DOHH2 (cell line): ENCODE measurements around the gene KRT15.

Source experiments
- EZH2phosphoT487 ChIP-seq: fragments of 200-600 bp; sonication (generic); IDR thresholded peaks from 2 replicates; pipeline ENCODE4 v1.6.1; 2017; ENCODE audit warnings: borderline replicate concordance, mild to moderate bottlenecking, antibody characterized with exemption, low read length, moderate library complexity, mixed read lengths
- TF ChIP-seq, protein P1 (sequence below): fragments of 200-600 bp; sonication (generic); IDR thresholded peaks from one replicate; pipeline ENCODE4 v1.5.1; 2014; ENCODE audit warnings: antibody characterized with exemption, mild to moderate bottlenecking, low read depth, low read length; ENCODE audit not compliant: poor library complexity, severe bottlenecking

DNA sequence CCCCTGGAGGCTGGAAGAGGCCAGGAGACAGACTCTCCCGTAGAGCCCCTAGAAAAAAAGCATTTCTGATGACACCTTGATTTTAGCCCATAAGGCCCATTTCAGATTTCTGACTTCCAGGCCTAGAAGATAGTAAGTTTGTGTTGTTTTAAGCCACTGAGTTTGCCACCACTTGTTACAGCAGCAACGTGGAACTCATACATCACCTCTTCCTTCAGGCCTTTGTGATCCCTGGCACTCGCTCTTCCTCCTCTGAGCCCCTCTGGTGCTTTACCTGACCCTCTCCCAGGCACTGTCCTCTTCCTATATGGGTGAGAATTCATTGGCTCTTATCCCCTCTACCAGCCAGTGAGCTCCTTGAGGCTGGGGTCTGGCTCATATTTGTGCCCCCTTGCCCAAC lies 28.1 kb upstream of the KRT15 start:
- TF ChIP-seq, protein P1, sequence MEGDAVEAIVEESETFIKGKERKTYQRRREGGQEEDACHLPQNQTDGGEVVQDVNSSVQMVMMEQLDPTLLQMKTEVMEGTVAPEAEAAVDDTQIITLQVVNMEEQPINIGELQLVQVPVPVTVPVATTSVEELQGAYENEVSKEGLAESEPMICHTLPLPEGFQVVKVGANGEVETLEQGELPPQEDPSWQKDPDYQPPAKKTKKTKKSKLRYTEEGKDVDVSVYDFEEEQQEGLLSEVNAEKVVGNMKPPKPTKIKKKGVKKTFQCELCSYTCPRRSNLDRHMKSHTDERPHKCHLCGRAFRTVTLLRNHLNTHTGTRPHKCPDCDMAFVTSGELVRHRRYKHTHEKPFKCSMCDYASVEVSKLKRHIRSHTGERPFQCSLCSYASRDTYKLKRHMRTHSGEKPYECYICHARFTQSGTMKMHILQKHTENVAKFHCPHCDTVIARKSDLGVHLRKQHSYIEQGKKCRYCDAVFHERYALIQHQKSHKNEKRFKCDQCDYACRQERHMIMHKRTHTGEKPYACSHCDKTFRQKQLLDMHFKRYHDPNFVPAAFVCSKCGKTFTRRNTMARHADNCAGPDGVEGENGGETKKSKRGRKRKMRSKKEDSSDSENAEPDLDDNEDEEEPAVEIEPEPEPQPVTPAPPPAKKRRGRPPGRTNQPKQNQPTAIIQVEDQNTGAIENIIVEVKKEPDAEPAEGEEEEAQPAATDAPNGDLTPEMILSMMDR, result no peak
- TF ChIP-seq EZH2phosphoT487, result no peak
